HCT116 (cell line): ENCODE results near the gene EIPR1. TPM values are rescaled to one million over a fixed set of nuclear protein-coding genes. Genes with fewer than 3 reads are reported as not detected.

ENCODE experiments used
- ATAC-seq: fragments of 200-7000 bp; cut with Tn5 transposase; 2 replicates; pipeline ENCODE4 v1.9.1; 2020; ENCODE audit warnings: mild to moderate bottlenecking, moderate library complexity
- BruUV-seq: library from RNA; stranded (reverse); fragments of 400-500 nt; replicated peaks from 2 replicates; lab custom pipeline; 2021; lab: Mats Ljungman, UMichigan
- CTCF ChIA-PET: fragments of 300-600 bp; sonication (Branson Sonifier 250); formaldehyde crosslinking; loops from one replicate; lab custom pipeline; 2021; ENCODE audit warnings: antibody characterized with exemption; lab: Charles Lee
- POLR2A ChIA-PET: fragments of 300-600, 350-600 bp; sonication (Branson Sonifier 250); formaldehyde crosslinking; loops from one replicate; lab custom pipeline; 2021; ENCODE audit warnings: antibody characterized with exemption; lab: Charles Lee
- RAD21 ChIA-PET, 2 experiments: fragments of 300-600 bp; sonication (Branson Sonifier 250); formaldehyde crosslinking; loops; one replicate each; lab custom pipeline; 2023; ENCODE audit warnings: low total read pairs in 2 of 2; ENCODE audit not compliant: uncharacterized antibody in 2 of 2, unreplicated experiment in 2 of 2, low non-redundant PET in 1 of 2; lab: Charles Lee
- DNase-seq: peaks from one replicate; pipeline ENCODE4 v3.0.0-alpha.2; 2010; ENCODE audit warnings: low read depth, low spot score
- H2AFZ ChIP-seq: fragments of 200-600 bp; shearing (Covaris generic), sonication (generic); 2 replicates; pipeline ENCODE4 v1.6.1; 2017; ENCODE audit warnings: low read depth, mixed run types, mixed read lengths, antibody characterized with exemption, low read length; ENCODE audit not compliant: poor library complexity, severe bottlenecking
- H3K27ac ChIP-seq: 2 replicates; pipeline ENCODE4 v1.5.1; 2012; ENCODE audit warnings: low read depth, low read length
- H3K27me3 ChIP-seq: fragments of 200-600 bp; sonication (generic); 2 replicates; pipeline ENCODE4 v1.6.1; 2016; ENCODE audit warnings: mixed run types, low read length, mixed read lengths; ENCODE audit not compliant: insufficient read depth
- H3K36me3 ChIP-seq, 2 experiments: fragments of 200-500 bp in 1 of 2; fragments of 200-600 bp in 1 of 2; sonication (Bioruptor generic) in 1 of 2; sonication (generic) in 1 of 2; 2 replicates each; pipeline versions ENCODE4 v1.5.1 to v1.6.1; 2014 to 2016; ENCODE audit warnings: low read length in 2 of 2, inconsistent platforms in 1 of 2, mixed read lengths in 1 of 2, mixed run types in 1 of 2; ENCODE audit not compliant: insufficient read depth in 2 of 2, control insufficient read depth in 1 of 2
- H3K4me1 ChIP-seq, 2 experiments: fragments of 200-600 bp in 1 of 2; sonication (generic) in 1 of 2; 2 replicates each; pipeline versions ENCODE4 v1.5.1 to v1.6.1; 2012 to 2017; ENCODE audit warnings: low read length in 2 of 2, inconsistent platforms in 1 of 2, mild to moderate bottlenecking in 1 of 2, mixed read lengths in 1 of 2, mixed run types in 1 of 2, moderate library complexity in 1 of 2; ENCODE audit not compliant: insufficient read depth in 2 of 2, control insufficient read depth in 1 of 2
- H3K4me2 ChIP-seq: fragments of 200-600 bp; sonication (generic); 2 replicates; pipeline ENCODE4 v1.6.1; 2017; ENCODE audit warnings: mixed run types, low read length, mixed read lengths
- H3K4me3 ChIP-seq, 2 experiments: fragments of 200-600 bp in 1 of 2; sonication (generic) in 1 of 2; replicated peaks in 1 of 2; 2 replicates each; pipeline ENCODE4 v1.5.1; 2011 to 2016; ENCODE audit warnings: low read length in 2 of 2, control low read depth in 1 of 2, low read depth in 1 of 2, mild to moderate bottlenecking in 1 of 2, mixed read lengths in 1 of 2, mixed run types in 1 of 2
- H3K79me2 ChIP-seq: fragments of 200-600 bp; sonication (generic); 2 replicates; pipeline ENCODE4 v1.6.1; 2017; ENCODE audit warnings: mild to moderate bottlenecking, mixed run types, low read length, moderate library complexity, mixed read lengths; ENCODE audit not compliant: insufficient read depth
- H3K9ac ChIP-seq: fragments of 200-600 bp; sonication (generic); 2 replicates; pipeline ENCODE4 v1.6.1; 2016; ENCODE audit warnings: low read length, mixed read lengths
- H3K9me2 ChIP-seq: fragments of 200-600 bp; sonication (generic), shearing (Covaris generic); 2 replicates; pipeline ENCODE4 v1.6.1; 2017; ENCODE audit warnings: mixed run types, mild to moderate bottlenecking, moderate library complexity; ENCODE audit not compliant: insufficient read depth
- H3K9me3 ChIP-seq, 2 experiments: fragments of 200-500 bp in 1 of 2; fragments of 200-600 bp in 1 of 2; sonication (Bioruptor generic) in 1 of 2; sonication (generic) in 1 of 2; 2 replicates each; pipeline ENCODE4 v1.6.1; 2014 to 2017; ENCODE audit warnings: low read length in 2 of 2, mixed read lengths in 2 of 2, inconsistent platforms in 1 of 2, low read depth in 1 of 2, mild to moderate bottlenecking in 1 of 2, mixed run types in 1 of 2, moderate library complexity in 1 of 2; ENCODE audit not compliant: control insufficient read depth in 1 of 2, insufficient read depth in 1 of 2
- H4K20me1 ChIP-seq: fragments of 200-600 bp; sonication (generic), shearing (Covaris generic); 2 replicates; pipeline ENCODE4 v1.6.1; 2017; ENCODE audit warnings: mixed run types, mild to moderate bottlenecking, moderate library complexity; ENCODE audit not compliant: insufficient read depth
- CBX3 ChIP-seq: IDR thresholded peaks from 2 replicates; pipeline ENCODE4 v1.6.1; 2012; ENCODE audit warnings: low read depth
- CEBPB ChIP-seq: IDR thresholded peaks from 2 replicates; pipeline ENCODE4 v1.6.1; 2012; ENCODE audit warnings: low read depth
- EGR1 ChIP-seq: IDR thresholded peaks from 2 replicates; pipeline ENCODE4 v1.6.1; 2012; ENCODE audit warnings: low read depth
- ELF1 ChIP-seq: IDR thresholded peaks from 2 replicates; pipeline ENCODE4 v1.6.1; 2012; ENCODE audit warnings: low read depth, borderline replicate concordance
- EZH2 ChIP-seq: fragments of 200-600 bp; sonication (generic); IDR thresholded peaks from 2 replicates; pipeline ENCODE4 v1.6.1; 2017; ENCODE audit warnings: antibody characterized with exemption, mixed run types
- EZH2phosphoT487 ChIP-seq: fragments of 200-600 bp; IDR thresholded peaks from 2 replicates; pipeline ENCODE4 v1.6.1; 2018; ENCODE audit warnings: antibody characterized with exemption, borderline replicate concordance
- POLR2A ChIP-seq: IDR thresholded peaks from 2 replicates; pipeline ENCODE4 v1.7.0; 2011; ENCODE audit warnings: borderline replicate concordance; ENCODE audit not compliant: insufficient read depth, insufficient read length; ENCODE audit errors: extremely low read depth
- POLR2AphosphoS5 ChIP-seq: IDR thresholded peaks from 2 replicates; pipeline ENCODE4 v1.6.1; 2011; ENCODE audit warnings: mild to moderate bottlenecking, low read depth, low read length, moderate library complexity
- RAD21 ChIP-seq: IDR thresholded peaks from 2 replicates; pipeline ENCODE4 v1.6.1; 2012; ENCODE audit warnings: low read depth, mild to moderate bottlenecking
- SIN3A ChIP-seq: IDR thresholded peaks from 2 replicates; pipeline ENCODE4 v1.6.1; 2012; ENCODE audit warnings: low read depth
- SP1 ChIP-seq: IDR thresholded peaks from 2 replicates; pipeline ENCODE4 v1.6.1; 2012; ENCODE audit warnings: low read depth
- SRF ChIP-seq: IDR thresholded peaks from 2 replicates; pipeline ENCODE4 v1.6.1; 2012; ENCODE audit warnings: low read depth
- TCF7L2 ChIP-seq: IDR thresholded peaks from 2 replicates; pipeline ENCODE4 v1.7.0; 2011; ENCODE audit warnings: borderline replicate concordance, inconsistent platforms; ENCODE audit not compliant: insufficient read depth, insufficient read length; ENCODE audit errors: extremely low read depth
- YY1 ChIP-seq: IDR thresholded peaks from 2 replicates; pipeline ENCODE4 v1.6.1; 2011; ENCODE audit warnings: low read length, low read depth, moderate library complexity, mild to moderate bottlenecking; ENCODE audit not compliant: insufficient replicate concordance; ENCODE audit errors: extremely low read depth
- ZFX ChIP-seq: fragments of 450-650 bp; IDR thresholded peaks from 2 replicates; pipeline ENCODE4 v1.6.1; 2017
- ZNF274 ChIP-seq: fragments of 200-500 bp; sonication (Bioruptor generic); IDR thresholded peaks from 2 replicates; pipeline ENCODE4 v1.6.1; 2014; ENCODE audit warnings: mild to moderate bottlenecking, low read depth, low read length, inconsistent platforms
- intact Hi-C: fragments of 100-400 bp; cut with micrococcal nuclease; formaldehyde crosslinking; loops from 2 replicates; pipeline ENCODE4 v1.10.0; 2022
- total RNA-seq: library from RNA; stranded (reverse); gene quantifications from one replicate; pipeline ENCODE4 v1.2.1, GENCODE V29; 2021; ENCODE audit not compliant: unreplicated experiment
- TF ChIP-seq, protein P1 (sequence below): IDR thresholded peaks from 2 replicates; pipeline ENCODE4 v1.6.1; 2012
- TF ChIP-seq, protein P2 (sequence below): IDR thresholded peaks from 2 replicates; pipeline ENCODE4 v1.6.1; 2011; ENCODE audit warnings: mild to moderate bottlenecking, low read length, moderate library complexity; ENCODE audit not compliant: insufficient replicate concordance; ENCODE audit errors: extremely low read depth
- TF ChIP-seq, protein P3 (sequence below): IDR thresholded peaks from 2 replicates; pipeline ENCODE4 v1.6.1; 2012
- TF ChIP-seq, protein P4 (sequence below): IDR thresholded peaks from 2 replicates; pipeline ENCODE4 v1.6.1; 2012; ENCODE audit warnings: low read depth

Gene EIPR1
- total RNA-seq, 1 experiment from 2014 or later: 36.9 TPM

DNA sequence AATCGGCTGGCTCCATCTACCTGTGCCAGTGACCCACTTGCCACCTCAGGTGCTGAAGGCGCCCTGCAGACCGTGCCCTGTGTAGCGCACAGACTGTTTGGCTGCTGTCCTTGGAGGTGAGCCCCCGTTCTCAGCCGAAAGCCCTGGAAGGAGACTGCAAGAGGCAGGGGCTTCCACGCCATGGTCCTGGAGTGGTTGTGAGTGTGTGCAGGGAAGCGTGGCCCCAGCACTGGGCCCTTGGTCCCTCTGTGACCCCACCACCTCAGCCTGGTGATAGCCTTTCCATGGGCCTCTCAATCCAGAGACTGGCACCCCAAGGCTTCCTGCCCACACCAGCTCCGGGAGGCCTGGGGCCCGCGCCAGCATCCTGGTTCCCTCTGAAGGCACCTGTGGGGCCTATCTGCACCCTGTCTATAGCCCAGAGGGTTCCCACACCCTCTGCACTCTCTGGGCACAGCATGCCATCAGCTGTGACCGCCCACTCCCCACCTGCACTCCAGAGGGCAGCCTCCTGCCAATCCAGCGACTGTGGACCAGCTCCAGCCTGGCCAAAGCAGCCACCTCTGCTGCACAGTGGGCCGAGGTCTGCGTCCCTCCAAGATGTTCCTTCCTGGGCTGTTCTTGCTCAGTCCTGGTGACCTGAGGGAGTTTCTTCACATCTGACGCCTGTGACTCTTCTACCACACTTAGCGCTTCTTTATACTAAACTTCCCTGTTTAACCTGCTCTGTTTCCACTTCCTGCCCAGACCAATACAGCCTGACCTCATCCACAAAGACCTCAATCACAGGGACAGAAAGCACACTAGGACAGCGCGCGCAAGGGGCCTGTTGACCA, 109.5 kb downstream of the EIPR1 start:
- Histone ChIP-seq H4K20me1 (no peaks in the 10 kb centered on the region), H3K36me3 (no peaks in the 10 kb centered on the region), H3K9me2 (no peaks in the 10 kb centered on the region), H3K27me3 (no peaks in the 10 kb centered on the region), H3K79me2 (no peaks in the 10 kb centered on the region), H3K9ac (no peak overlapping the region), H3K4me3 (no peak overlapping the region), H3K4me1 (no peaks in the 10 kb centered on the region), H3K9me3 (no peaks in the 10 kb centered on the region), H3K4me2 (no peak overlapping the region), H3K27ac (no peak overlapping the region), H2AFZ (no peak overlapping the region)
- CTCF ChIA-PET: no interaction called here
- TF ChIP-seq, protein P1, sequence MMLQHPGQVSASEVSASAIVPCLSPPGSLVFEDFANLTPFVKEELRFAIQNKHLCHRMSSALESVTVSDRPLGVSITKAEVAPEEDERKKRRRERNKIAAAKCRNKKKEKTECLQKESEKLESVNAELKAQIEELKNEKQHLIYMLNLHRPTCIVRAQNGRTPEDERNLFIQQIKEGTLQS: no peak
- TF ChIP-seq POLR2AphosphoS5 (no peak), ZNF274 (no peak), SIN3A (no peak), CBX3 (no peak), EZH2phosphoT487 (no peak), CEBPB (no peak), YY1 (no peak), TCF7L2 (no peak), ZFX (no peak), ELF1 (no peak), SRF (no peak), POLR2A (no peak), EGR1 (no peak), RAD21 (no peak), EZH2 (no peak), SP1 (no peak)
- TF ChIP-seq, protein P2, sequence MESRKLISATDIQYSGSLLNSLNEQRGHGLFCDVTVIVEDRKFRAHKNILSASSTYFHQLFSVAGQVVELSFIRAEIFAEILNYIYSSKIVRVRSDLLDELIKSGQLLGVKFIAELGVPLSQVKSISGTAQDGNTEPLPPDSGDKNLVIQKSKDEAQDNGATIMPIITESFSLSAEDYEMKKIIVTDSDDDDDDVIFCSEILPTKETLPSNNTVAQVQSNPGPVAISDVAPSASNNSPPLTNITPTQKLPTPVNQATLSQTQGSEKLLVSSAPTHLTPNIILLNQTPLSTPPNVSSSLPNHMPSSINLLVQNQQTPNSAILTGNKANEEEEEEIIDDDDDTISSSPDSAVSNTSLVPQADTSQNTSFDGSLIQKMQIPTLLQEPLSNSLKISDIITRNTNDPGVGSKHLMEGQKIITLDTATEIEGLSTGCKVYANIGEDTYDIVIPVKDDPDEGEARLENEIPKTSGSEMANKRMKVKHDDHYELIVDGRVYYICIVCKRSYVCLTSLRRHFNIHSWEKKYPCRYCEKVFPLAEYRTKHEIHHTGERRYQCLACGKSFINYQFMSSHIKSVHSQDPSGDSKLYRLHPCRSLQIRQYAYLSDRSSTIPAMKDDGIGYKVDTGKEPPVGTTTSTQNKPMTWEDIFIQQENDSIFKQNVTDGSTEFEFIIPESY: no peak
- TF ChIP-seq, protein P3, sequence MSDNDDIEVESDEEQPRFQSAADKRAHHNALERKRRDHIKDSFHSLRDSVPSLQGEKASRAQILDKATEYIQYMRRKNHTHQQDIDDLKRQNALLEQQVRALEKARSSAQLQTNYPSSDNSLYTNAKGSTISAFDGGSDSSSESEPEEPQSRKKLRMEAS: no peak
- TF ChIP-seq, protein P4, sequence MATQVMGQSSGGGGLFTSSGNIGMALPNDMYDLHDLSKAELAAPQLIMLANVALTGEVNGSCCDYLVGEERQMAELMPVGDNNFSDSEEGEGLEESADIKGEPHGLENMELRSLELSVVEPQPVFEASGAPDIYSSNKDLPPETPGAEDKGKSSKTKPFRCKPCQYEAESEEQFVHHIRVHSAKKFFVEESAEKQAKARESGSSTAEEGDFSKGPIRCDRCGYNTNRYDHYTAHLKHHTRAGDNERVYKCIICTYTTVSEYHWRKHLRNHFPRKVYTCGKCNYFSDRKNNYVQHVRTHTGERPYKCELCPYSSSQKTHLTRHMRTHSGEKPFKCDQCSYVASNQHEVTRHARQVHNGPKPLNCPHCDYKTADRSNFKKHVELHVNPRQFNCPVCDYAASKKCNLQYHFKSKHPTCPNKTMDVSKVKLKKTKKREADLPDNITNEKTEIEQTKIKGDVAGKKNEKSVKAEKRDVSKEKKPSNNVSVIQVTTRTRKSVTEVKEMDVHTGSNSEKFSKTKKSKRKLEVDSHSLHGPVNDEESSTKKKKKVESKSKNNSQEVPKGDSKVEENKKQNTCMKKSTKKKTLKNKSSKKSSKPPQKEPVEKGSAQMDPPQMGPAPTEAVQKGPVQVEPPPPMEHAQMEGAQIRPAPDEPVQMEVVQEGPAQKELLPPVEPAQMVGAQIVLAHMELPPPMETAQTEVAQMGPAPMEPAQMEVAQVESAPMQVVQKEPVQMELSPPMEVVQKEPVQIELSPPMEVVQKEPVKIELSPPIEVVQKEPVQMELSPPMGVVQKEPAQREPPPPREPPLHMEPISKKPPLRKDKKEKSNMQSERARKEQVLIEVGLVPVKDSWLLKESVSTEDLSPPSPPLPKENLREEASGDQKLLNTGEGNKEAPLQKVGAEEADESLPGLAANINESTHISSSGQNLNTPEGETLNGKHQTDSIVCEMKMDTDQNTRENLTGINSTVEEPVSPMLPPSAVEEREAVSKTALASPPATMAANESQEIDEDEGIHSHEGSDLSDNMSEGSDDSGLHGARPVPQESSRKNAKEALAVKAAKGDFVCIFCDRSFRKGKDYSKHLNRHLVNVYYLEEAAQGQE: no peak
- POLR2A ChIA-PET: no interaction called here
- intact Hi-C loops: no loop called here
- RAD21 ChIA-PET: no interaction called here
- ATAC-seq (no peak), DNase-seq (no peak)
- BruUV-seq: no TSS peak
